ENCODE measurements around the gene HSD17B11. TPM values are rescaled to one million over a fixed set of nuclear protein-coding genes. Genes with fewer than 3 reads are reported as not detected.

The HSD17B11 gene
- total and polyA plus RNA-seq, 8 donors = 20.0 to 53.5 (median 34.8) TPM

DNA sequence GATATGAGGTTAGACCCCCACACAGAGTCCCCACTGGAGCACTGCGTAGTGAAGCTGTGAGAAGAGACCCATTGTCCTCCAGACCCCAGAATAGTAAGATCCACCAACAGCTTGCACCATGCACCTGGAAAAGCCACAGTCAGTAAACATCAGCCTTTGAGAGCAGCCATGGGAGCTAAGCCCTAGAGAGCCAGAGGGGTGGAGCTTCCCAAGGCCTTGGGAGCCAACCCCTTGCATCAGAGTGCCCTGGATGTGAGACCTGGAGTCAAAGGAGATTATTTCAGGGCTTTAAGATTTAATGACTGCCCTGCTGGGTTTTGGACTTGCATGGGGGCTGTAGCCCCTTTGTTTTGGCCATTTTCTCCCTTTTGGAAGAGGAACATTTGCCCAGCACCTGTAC is 104.0 kb downstream of the HSD17B11 start:
- no peak for DNase-seq
- no peak overlapping the region for H3K4me3 ChIP-seq
- no peaks in the 10 kb centered on the region for H3K36me3 ChIP-seq
- intact Hi-C loops (cut with DNase I) = no loop called here
- TF ChIP-seq, protein P1, sequence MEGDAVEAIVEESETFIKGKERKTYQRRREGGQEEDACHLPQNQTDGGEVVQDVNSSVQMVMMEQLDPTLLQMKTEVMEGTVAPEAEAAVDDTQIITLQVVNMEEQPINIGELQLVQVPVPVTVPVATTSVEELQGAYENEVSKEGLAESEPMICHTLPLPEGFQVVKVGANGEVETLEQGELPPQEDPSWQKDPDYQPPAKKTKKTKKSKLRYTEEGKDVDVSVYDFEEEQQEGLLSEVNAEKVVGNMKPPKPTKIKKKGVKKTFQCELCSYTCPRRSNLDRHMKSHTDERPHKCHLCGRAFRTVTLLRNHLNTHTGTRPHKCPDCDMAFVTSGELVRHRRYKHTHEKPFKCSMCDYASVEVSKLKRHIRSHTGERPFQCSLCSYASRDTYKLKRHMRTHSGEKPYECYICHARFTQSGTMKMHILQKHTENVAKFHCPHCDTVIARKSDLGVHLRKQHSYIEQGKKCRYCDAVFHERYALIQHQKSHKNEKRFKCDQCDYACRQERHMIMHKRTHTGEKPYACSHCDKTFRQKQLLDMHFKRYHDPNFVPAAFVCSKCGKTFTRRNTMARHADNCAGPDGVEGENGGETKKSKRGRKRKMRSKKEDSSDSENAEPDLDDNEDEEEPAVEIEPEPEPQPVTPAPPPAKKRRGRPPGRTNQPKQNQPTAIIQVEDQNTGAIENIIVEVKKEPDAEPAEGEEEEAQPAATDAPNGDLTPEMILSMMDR (IDR thresholded peaks at IDR 0.05) = no peak
- no peaks in the 10 kb centered on the region for H3K4me1 ChIP-seq
- no peaks in the 10 kb centered on the region for H3K9me3 ChIP-seq
- WGBS, 2 donors = 97 to 100% methylated on average over 1 of the region's 1 CpG
- H3K27me3 ChIP-seq = no peaks in the 10 kb centered on the region
- H3K27ac ChIP-seq = no peak overlapping the region
- ATAC-seq = no peak
- no peak for FAIRE-seq

Small RNA genes lying within 50 kb of the gene (microRNA-seq; reads per million reads assigned to microRNA genes)
- gene MIR5705 = 0 reads per million in 2 donors

Other genes with a start within 250 kb of the HSD17B11 start
- 1 to 10 TPM; 4.0 to 9.8 (median 6.0) TPM for gene KLHL8, start 170.6 kb downstream of the HSD17B11 start, total RNA-seq
- gene KLHL8, start 170.6 kb downstream of the HSD17B11 start, polyA plus RNA-seq = 1 to 10 TPM; 1.7 to 3.4 TPM
- 1 to 10 TPM in 1 of 6 donors, under 1 TPM in 5; 0.24 to 2.7 (median 0.53) TPM for gene HSD17B13, start 68.3 kb downstream of the HSD17B11 start, total RNA-seq
- gene HSD17B13, start 68.3 kb downstream of the HSD17B11 start, polyA plus RNA-seq = under 1 TPM; 0.75 to 0.84 TPM
- 10 to 100 TPM; 22.1 to 34.0 (median 28.1) TPM for gene NUDT9, start 31.4 kb upstream of the HSD17B11 start, total RNA-seq
- gene NUDT9, start 31.4 kb upstream of the HSD17B11 start, polyA plus RNA-seq = 10 to 100 TPM; 45.4 to 64.4 TPM
- 10 to 100 TPM; 19.6 to 77.0 (median 37.2) TPM for gene SPARCL1, start 138.2 kb upstream of the HSD17B11 start, total RNA-seq
- 10 to 100 TPM; 21.7 to 39.1 TPM for gene SPARCL1, start 138.2 kb upstream of the HSD17B11 start, polyA plus RNA-seq
- gene DSPP, start 217.3 kb upstream of the HSD17B11 start, total RNA-seq = not detected
- gene DSPP, start 217.3 kb upstream of the HSD17B11 start, polyA plus RNA-seq = not detected